Progenitor cell of endocrine pancreas (in vitro differentiated cells): ENCODE measurements around the gene SLAMF9. TPM values are rescaled to one million over a fixed set of nuclear protein-coding genes. Genes with fewer than 3 reads are reported as not detected.

Experiments
- DNase-seq: peaks from one replicate; pipeline ENCODE4 v3.0.0; 2021; ENCODE audit warnings: low spot score; ENCODE audit not compliant: unreplicated experiment
- H3K27ac Mint-ChIP-seq: 2 replicates; pipeline ENCODE4 v1.8.0; 2021; ENCODE audit warnings: mild to moderate bottlenecking, moderate library complexity, mixed read lengths
- H3K27me3 Mint-ChIP-seq: 2 replicates; pipeline ENCODE4 v1.8.0; 2021; ENCODE audit warnings: mixed read lengths
- H3K36me3 Mint-ChIP-seq: 2 replicates; pipeline ENCODE4 v1.8.0; 2022; ENCODE audit warnings: mixed read lengths; ENCODE audit not compliant: insufficient read depth
- H3K4me1 Mint-ChIP-seq: 2 replicates; pipeline ENCODE4 v1.8.0; 2021; ENCODE audit warnings: low read depth, mixed read lengths
- H3K4me3 Mint-ChIP-seq: 2 replicates; pipeline ENCODE4 v1.8.0; 2021; ENCODE audit warnings: low read depth, mild to moderate bottlenecking, moderate library complexity, mixed read lengths
- H3K9me3 Mint-ChIP-seq: 2 replicates; pipeline ENCODE4 v1.8.0; 2021; ENCODE audit warnings: low read depth, mixed read lengths
- total RNA-seq: library from RNA; stranded (reverse); gene quantifications from 2 replicates; pipeline ENCODE4 v1.2.1, GENCODE V29; 2021
- TF ChIP-seq, protein P1 (sequence below): fragments of 200-600 bp; sonication (generic); IDR thresholded peaks from one replicate; pipeline ENCODE4 v1.5.0; 2021; ENCODE audit warnings: antibody characterized with exemption, mild to moderate bottlenecking; ENCODE audit not compliant: unreplicated experiment

Gene SLAMF9
- total RNA-seq, 1 donor from 2014 or later, result not detected

DNA sequence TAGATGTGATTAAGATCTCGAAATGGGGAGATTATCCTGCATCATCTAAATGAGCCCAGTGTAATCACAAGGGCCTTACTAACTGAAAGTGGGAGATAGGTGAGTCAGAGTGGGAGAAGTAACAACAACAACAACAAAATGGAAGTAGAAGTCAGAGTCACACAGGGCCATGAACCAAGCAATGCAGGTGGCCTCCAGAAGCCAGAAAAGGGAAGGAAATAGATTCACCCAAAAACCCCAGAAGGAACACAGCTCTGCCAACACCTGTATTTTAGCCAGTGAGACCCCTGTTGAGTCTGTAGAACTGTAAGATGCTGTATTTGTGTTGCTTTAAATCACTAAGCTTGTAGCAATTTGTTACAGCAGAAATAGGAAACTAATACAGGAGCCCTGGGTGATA, 32.8 kb downstream of the SLAMF9 start:
- H3K4me1 Mint-ChIP-seq, result peaks cover 52% of the 10 kb centered on the region
- H3K27ac Mint-ChIP-seq, result no peak overlapping the region
- peaks cover 25% of the 10 kb centered on the region for H3K36me3 Mint-ChIP-seq
- H3K4me3 Mint-ChIP-seq, result peak overlapping the region; percentile 16
- TF ChIP-seq, protein P1, sequence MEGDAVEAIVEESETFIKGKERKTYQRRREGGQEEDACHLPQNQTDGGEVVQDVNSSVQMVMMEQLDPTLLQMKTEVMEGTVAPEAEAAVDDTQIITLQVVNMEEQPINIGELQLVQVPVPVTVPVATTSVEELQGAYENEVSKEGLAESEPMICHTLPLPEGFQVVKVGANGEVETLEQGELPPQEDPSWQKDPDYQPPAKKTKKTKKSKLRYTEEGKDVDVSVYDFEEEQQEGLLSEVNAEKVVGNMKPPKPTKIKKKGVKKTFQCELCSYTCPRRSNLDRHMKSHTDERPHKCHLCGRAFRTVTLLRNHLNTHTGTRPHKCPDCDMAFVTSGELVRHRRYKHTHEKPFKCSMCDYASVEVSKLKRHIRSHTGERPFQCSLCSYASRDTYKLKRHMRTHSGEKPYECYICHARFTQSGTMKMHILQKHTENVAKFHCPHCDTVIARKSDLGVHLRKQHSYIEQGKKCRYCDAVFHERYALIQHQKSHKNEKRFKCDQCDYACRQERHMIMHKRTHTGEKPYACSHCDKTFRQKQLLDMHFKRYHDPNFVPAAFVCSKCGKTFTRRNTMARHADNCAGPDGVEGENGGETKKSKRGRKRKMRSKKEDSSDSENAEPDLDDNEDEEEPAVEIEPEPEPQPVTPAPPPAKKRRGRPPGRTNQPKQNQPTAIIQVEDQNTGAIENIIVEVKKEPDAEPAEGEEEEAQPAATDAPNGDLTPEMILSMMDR, result no peak
- no peaks in the 10 kb centered on the region for H3K27me3 Mint-ChIP-seq
- no peak for DNase-seq
- H3K9me3 Mint-ChIP-seq, result no peaks in the 10 kb centered on the region

DNA sequence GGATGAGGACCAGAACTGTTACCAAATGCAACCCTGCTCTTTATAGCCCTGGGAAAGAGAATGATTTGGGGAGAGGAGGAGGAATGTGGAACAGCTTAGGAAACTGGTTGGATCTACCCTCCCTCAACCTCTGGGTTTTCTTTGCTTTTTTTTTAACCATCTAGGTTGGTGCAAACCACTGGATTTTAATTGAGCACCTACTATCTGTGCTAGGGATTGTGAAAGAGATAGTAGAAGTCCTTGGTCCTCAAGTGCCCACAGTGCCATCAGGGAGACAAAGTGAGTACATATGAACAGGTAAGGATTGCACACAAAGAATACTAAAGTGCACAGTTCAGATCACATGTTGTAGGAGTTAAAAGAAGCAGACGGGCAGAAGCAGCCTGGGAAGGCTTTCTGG, 33.4 kb downstream of the SLAMF9 start:
- H3K36me3 Mint-ChIP-seq, result peaks cover 26% of the 10 kb centered on the region
- peaks cover 53% of the 10 kb centered on the region for H3K4me1 Mint-ChIP-seq
- TF ChIP-seq, protein P1, result no peak
- H3K27me3 Mint-ChIP-seq, result no peaks in the 10 kb centered on the region
- no peak overlapping the region for H3K4me3 Mint-ChIP-seq
- no peaks in the 10 kb centered on the region for H3K9me3 Mint-ChIP-seq
- H3K27ac Mint-ChIP-seq, result no peak overlapping the region
- no peak for DNase-seq

DNA sequence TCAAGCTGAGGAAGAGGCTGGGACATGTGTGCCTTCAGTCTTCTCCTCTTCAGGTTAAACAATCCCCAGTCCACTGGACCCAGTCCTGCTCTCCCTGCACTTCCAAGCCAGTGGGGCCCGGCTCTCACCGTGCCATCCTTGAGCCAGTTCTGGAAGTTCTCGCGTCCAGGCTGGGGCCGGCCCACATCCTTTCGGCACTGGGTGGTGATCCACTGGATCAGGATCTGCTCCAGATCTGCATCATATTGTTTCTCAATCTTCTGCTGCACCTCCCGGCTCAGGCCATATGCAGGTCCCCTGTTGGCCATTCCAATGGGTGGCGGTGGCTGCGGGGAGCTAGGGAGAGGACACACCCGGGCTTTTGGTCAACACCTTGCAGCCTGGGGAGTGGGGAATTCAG, 33.8 kb downstream of the SLAMF9 start:
- Mint-ChIP-seq H3K4me1 (peaks cover 55% of the 10 kb centered on the region), H3K9me3 (no peaks in the 10 kb centered on the region), H3K36me3 (peaks cover 26% of the 10 kb centered on the region), H3K27me3 (no peaks in the 10 kb centered on the region), H3K4me3 (no peak overlapping the region), H3K27ac (no peak overlapping the region)
- TF ChIP-seq, protein P1, result no peak
- DNase-seq, result no peak

DNA sequence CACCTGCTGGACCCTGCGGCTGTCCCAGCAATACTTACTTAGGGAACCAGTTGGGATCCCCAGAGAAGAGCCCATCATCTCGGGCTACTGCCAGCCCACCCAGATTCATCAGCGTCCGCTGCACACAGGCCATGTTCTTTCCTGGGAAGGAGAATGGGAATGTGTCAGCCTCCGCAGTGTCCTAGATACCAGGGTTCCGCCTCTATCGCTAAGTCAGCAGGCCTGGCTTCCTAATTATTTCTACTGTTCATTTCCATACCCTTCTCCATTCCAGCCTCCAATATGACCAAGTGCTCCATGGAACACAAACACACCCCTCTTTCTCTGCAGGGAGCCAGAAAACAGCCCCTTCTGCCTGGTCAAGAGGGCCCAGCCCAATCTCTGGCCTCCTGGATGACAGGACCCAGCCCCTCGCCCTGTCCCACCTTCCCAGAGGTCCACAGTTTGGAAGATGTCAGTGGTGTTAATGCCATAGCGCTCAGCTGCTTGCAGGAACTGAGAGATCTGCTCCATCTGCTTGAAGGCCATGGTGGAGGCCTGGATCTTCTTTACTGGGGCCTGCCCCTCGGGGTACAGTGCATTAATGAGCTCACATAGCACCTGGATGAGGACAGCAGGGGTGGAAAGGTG, 34.7 kb downstream of the SLAMF9 start:
- no peaks in the 10 kb centered on the region for H3K9me3 Mint-ChIP-seq
- peaks cover 26% of the 10 kb centered on the region for H3K36me3 Mint-ChIP-seq
- DNase-seq, result no peak
- H3K27me3 Mint-ChIP-seq, result no peaks in the 10 kb centered on the region
- TF ChIP-seq, protein P1, result no peak
- no peak overlapping the region for H3K27ac Mint-ChIP-seq
- no peak overlapping the region for H3K4me3 Mint-ChIP-seq
- H3K4me1 Mint-ChIP-seq, result peaks cover 61% of the 10 kb centered on the region

DNA sequence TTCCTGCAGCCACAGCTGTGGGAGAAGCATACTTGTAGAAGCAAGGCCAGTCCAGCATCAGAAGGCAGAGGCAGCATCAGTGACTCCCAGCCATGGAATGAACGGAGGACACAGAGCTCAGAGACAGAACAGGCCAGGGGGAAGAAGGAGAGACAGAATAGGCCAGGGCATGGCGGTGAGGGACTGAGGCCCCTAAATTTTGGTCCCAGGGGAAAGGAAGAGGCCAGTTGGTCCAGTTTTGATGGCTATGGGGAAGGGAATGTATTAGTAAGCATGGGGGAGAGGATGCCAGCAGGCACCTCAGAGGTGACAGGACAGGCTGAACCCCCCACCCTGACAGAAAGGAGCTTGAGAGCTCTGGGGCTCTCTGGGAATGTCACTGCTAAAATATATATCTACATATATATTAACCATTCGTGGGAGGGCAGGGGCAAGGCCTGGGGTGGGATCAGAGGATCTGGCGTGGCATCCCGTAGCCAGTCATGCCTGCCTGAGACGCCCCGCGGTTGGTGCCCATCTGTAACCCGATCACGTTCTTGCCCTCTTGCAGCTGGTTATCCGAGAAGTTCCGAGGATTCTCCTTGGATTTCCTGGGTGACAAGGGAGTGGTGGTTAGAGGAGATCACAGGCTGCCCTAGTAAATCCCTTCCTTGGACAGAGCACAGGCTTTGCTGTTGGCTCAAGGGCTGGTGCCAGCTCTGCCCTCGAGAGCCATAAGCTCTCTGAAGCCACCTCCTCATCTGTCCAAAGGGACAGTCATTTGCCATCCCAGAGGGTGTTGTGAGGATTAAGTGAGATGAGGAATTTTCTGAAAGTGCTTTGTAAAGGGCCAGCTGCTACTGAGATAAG, 35.5 kb downstream of the SLAMF9 start:
- Mint-ChIP-seq H3K9me3 (no peaks in the 10 kb centered on the region), H3K27ac (no peak overlapping the region), H3K4me1 (peaks cover 63% of the 10 kb centered on the region), H3K36me3 (peaks cover 26% of the 10 kb centered on the region), H3K4me3 (no peak overlapping the region), H3K27me3 (no peaks in the 10 kb centered on the region)
- DNase-seq, result no peak
- TF ChIP-seq, protein P1, result no peak
